Epithelial cell of proximal tubule (primary cell): ENCODE results near the gene DIDO1. TPM values are rescaled to one million over a fixed set of nuclear protein-coding genes. Genes with fewer than 3 reads are reported as not detected.

ENCODE experiments used
- DNase-seq: peaks from one replicate; pipeline ENCODE4 v3.0.0-alpha.2; 2011; ENCODE audit warnings: low read depth
- H3K4me3 ChIP-seq: 2 replicates; pipeline ENCODE4 v1.5.1; 2011; ENCODE audit warnings: low read depth, mild to moderate bottlenecking, low read length
- CTCF ChIP-seq: conservative IDR thresholded peaks from 2 replicates; pipeline ENCODE4 v1.5.1; 2012; ENCODE audit warnings: low read depth, mild to moderate bottlenecking, low read length
- total RNA-seq: library from RNA; depleted of rRNA; stranded (reverse); fragments of >200 nt; gene quantifications from 2 replicates; pipeline ENCODE4 v1.2.3, GENCODE V29; 2015

DIDO1 gene
- total RNA-seq, 1 donor from 2014 or later, result 26.9 TPM

GRCh38 chr20:62885896-62886708, 40.2 kb downstream of the DIDO1 start:
- DNase-seq, result no peak
- no peak overlapping the region for H3K4me3 ChIP-seq
- TF ChIP-seq CTCF, result no peak

- no peak for DNase-seq
- H3K4me3 ChIP-seq, result no peak overlapping the region
- TF ChIP-seq CTCF, result no peak
These were observed 41.0 kb downstream of the DIDO1 start for GRCh38 chr20:62885046-62885895.

- DNase-seq, result no peak
- no peak overlapping the region for H3K4me3 ChIP-seq
- TF ChIP-seq CTCF, result no peak
These were observed 41.7 kb downstream of the DIDO1 start for GRCh38 chr20:62884556-62884955.

GRCh38 chr20:62882426-62882825, 43.9 kb downstream of the DIDO1 start:
- no peak for DNase-seq
- no peak overlapping the region for H3K4me3 ChIP-seq
- TF ChIP-seq CTCF, result no peak

GRCh38 chr20:62881662-62882395, 44.5 kb downstream of the DIDO1 start:
- H3K4me3 ChIP-seq, result no peak overlapping the region
- no peak for DNase-seq
- TF ChIP-seq CTCF, result no peak

- DNase-seq, result no peak
- TF ChIP-seq CTCF, result no peak
- no peak overlapping the region for H3K4me3 ChIP-seq
These were observed 45.2 kb downstream of the DIDO1 start for GRCh38 chr20:62880935-62881661.
